GM06990 (cell line): ENCODE data around the gene UNK.

Experiments
- DNase-seq: peaks from one replicate; pipeline ENCODE4 v3.0.0-alpha.2; 2011; ENCODE audit not compliant: insufficient read length; ENCODE audit errors: extremely low read depth
- H3K27me3 ChIP-seq: replicated peaks from 2 replicates; pipeline ENCODE4 v1.6.0; 2011; ENCODE audit warnings: low read length; ENCODE audit not compliant: control insufficient read depth, insufficient read depth
- H3K36me3 ChIP-seq: 2 replicates; pipeline ENCODE4 v1.5.1; 2011; ENCODE audit warnings: low read length; ENCODE audit not compliant: control insufficient read depth, insufficient read depth
- H3K4me3 ChIP-seq: replicated peaks from 2 replicates; pipeline ENCODE4 v1.5.1; 2011; ENCODE audit warnings: low read depth, mild to moderate bottlenecking, control low read depth, low read length
- CTCF ChIP-seq: IDR thresholded peaks from 2 replicates; pipeline ENCODE4 v1.5.1; 2011; ENCODE audit warnings: low read length, control low read depth, mild to moderate bottlenecking, inconsistent platforms; ENCODE audit not compliant: insufficient read depth, poor library complexity, severe bottlenecking

Gene UNK

GRCh38 chr17:75749545-75750389, 34.8 kb upstream of the UNK start:
- no peaks in the 10 kb centered on the region; the same call in 1 of the 2 replicates for H3K27me3 ChIP-seq
- H3K36me3 ChIP-seq, result no peaks in the 10 kb centered on the region
- TF ChIP-seq CTCF, result peak; percentile 91
- peak; percentile 77 for DNase-seq
- H3K4me3 ChIP-seq, result no peak overlapping the region

GRCh38 chr17:75750661-75751423, 33.8 kb upstream of the UNK start:
- Histone ChIP-seq H3K4me3 (no peak overlapping the region), H3K36me3 (no peaks in the 10 kb centered on the region), H3K27me3 (no peaks in the 10 kb centered on the region; the same call in 1 of the 2 replicates)
- TF ChIP-seq CTCF, result no peak
- no peak for DNase-seq

- DNase-seq, result no peak
- Histone ChIP-seq H3K27me3 (no peaks in the 10 kb centered on the region; the same call in 1 of the 2 replicates), H3K36me3 (no peaks in the 10 kb centered on the region), H3K4me3 (no peak overlapping the region)
- TF ChIP-seq CTCF, result no peak
These were observed 32.8 kb upstream of the UNK start for GRCh38 chr17:75751676-75752404.

- DNase-seq, result no peak
These were observed 32.2 kb upstream of the UNK start for GRCh38 chr17:75752405-75752709.

More at GRCh38 chr17:75752405-75752709, 32.2 kb upstream of the UNK start:
- TF ChIP-seq CTCF, result no peak
- no peaks in the 10 kb centered on the region; the same call in 1 of the 2 replicates for H3K27me3 ChIP-seq
- no peaks in the 10 kb centered on the region for H3K36me3 ChIP-seq
- H3K4me3 ChIP-seq, result no peak overlapping the region
